ENCODE measurements around the gene INTU.
"Not testable (repeated sequence)": the region's sequence is repeated elsewhere in the genome, so short reads cannot be mapped to it uniquely, and the experiment has no call there.

Gene INTU

GRCh38 chr4:127632420-127633403 lies at the start of gene INTU:
INTU (plus strand) TSS chr4:127632957; CDS start chr4:127633035, 78 bp downstream.
- DNase-seq (ENCODE audit: low read depth): no peak

GRCh38 chr4:127586496-127586895 lies 46.3 kb upstream of the INTU start:
- not testable (repeated sequence) for DNase-seq (ENCODE audit: low read depth)

- DNase-seq (ENCODE audit: low read depth): no peak
Observed at GRCh38 chr4:127586922-127587571, 45.7 kb upstream of the INTU start.

- not testable (repeated sequence) for DNase-seq (ENCODE audit: low read depth)
Observed at GRCh38 chr4:127589153-127589552, 43.6 kb upstream of the INTU start.

- no peak for DNase-seq (ENCODE audit: low read depth)
Observed at GRCh38 chr4:127598656-127599055, 34.1 kb upstream of the INTU start.

- no peak for DNase-seq (ENCODE audit: low read depth)
Observed at GRCh38 chr4:127601029-127601428, 31.7 kb upstream of the INTU start.

- no peak for DNase-seq (ENCODE audit: low read depth)
Observed at GRCh38 chr4:127604949-127605709, 27.6 kb upstream of the INTU start.

- DNase-seq (ENCODE audit: low read depth): no peak
Observed at GRCh38 chr4:127606823-127607222, 25.9 kb upstream of the INTU start.

GRCh38 chr4:127609484-127609883 lies 23.3 kb upstream of the INTU start:
- DNase-seq (ENCODE audit: low read depth): no peak

- DNase-seq (ENCODE audit: low read depth): no peak
Observed at GRCh38 chr4:127610488-127610887, 22.3 kb upstream of the INTU start.

GRCh38 chr4:127616898-127617297 lies 15.9 kb upstream of the INTU start:
- DNase-seq (ENCODE audit: low read depth): no peak

- DNase-seq (ENCODE audit: low read depth): no peak
Observed at GRCh38 chr4:127618427-127618826, 14.3 kb upstream of the INTU start.

- no peak for DNase-seq (ENCODE audit: low read depth)
Observed at GRCh38 chr4:127622621-127622920, 10.2 kb upstream of the INTU start.

- DNase-seq (ENCODE audit: low read depth): no peak
Observed at GRCh38 chr4:127622921-127623796, 9.6 kb upstream of the INTU start.

- DNase-seq (ENCODE audit: low read depth): no peak
Observed at GRCh38 chr4:127623797-127624083, 9.0 kb upstream of the INTU start.

GRCh38 chr4:127624173-127624572 lies 8.6 kb upstream of the INTU start:
- no peak for DNase-seq (ENCODE audit: low read depth)

GRCh38 chr4:127629371-127629770 lies 3.4 kb upstream of the INTU start:
- DNase-seq (ENCODE audit: low read depth): no peak

- no peak for DNase-seq (ENCODE audit: low read depth)
Observed at GRCh38 chr4:127630152-127630551, 2.6 kb upstream of the INTU start.

GRCh38 chr4:127631420-127631819 lies 1.3 kb upstream of the INTU start:
- no peak for DNase-seq (ENCODE audit: low read depth)

GRCh38 chr4:127634181-127634580 lies 1.4 kb downstream of the INTU start:
- DNase-seq (ENCODE audit: low read depth): no peak

- no peak for DNase-seq (ENCODE audit: low read depth)
Observed at GRCh38 chr4:127641524-127641923, 8.8 kb downstream of the INTU start.

GRCh38 chr4:127642169-127642568 lies 9.4 kb downstream of the INTU start:
- DNase-seq (ENCODE audit: low read depth): no peak
